Measurements from ENCODE around the gene ZNF664.

- TF ChIP-seq EZH2 (IDR thresholded peaks at IDR 0.05; ENCODE audit: low read depth) (no peak), CTCF (conservative IDR thresholded peaks at IDR 0.05) (no peak)
Observed at GRCh38 chr12:124030008-124030407, 57.0 kb downstream of the ZNF664 start.
